Heart right ventricle (tissue), 16 donors: Measurements from ENCODE around the gene DLST. TPM values are rescaled to one million over a fixed set of nuclear protein-coding genes. Genes with fewer than 3 reads are reported as not detected.

Experiments
- ATAC-seq, 8 donors: fragments of 200-7000 bp; cut with Tn5 transposase; one replicate each; pipeline ENCODE4 v1.9.1; 2020; ENCODE audit warnings: mild to moderate bottlenecking in 8 of 8, moderate library complexity in 8 of 8, moderate number of reproducible peaks in 1 of 8
- DNase-seq, 2 donors: peaks; one replicate each; pipeline ENCODE4 v3.0.0-alpha.2; 2020
- H3K27ac ChIP-seq, 10 donors: fragments of 200-600 bp; sonication (generic) in 2 of 10; one replicate each; pipeline versions ENCODE4 v1.5.0 to v1.8.0; 2020 to 2022; ENCODE audit warnings: mild to moderate bottlenecking in 3 of 10
- H3K27me3 ChIP-seq, 7 donors: fragments of 200-600 bp; one replicate each; pipeline ENCODE4 v1.8.0; 2021 to 2022; ENCODE audit warnings: mild to moderate bottlenecking in 2 of 7
- H3K36me3 ChIP-seq, 9 donors: fragments of 200-600 bp; sonication (generic) in 1 of 9; one replicate each; pipeline versions ENCODE4 v1.5.0 to v1.8.0; 2020 to 2022; ENCODE audit warnings: mild to moderate bottlenecking in 2 of 9
- H3K4me1 ChIP-seq, 9 donors: fragments of 200-600 bp; sonication (generic) in 1 of 9; one replicate each; pipeline versions ENCODE4 v1.5.0 to v1.8.0; 2020 to 2022; ENCODE audit warnings: mild to moderate bottlenecking in 4 of 9
- H3K4me3 ChIP-seq, 10 donors: fragments of 200-600 bp; sonication (generic) in 2 of 10; one replicate each; pipeline versions ENCODE4 v1.5.0 to v1.8.0; 2020 to 2022; ENCODE audit warnings: mild to moderate bottlenecking in 7 of 10, moderate library complexity in 2 of 10
- H3K9me3 ChIP-seq, 11 donors: fragments of 200-600 bp in 10 of 11; sonication (generic) in 2 of 11; one replicate each; pipeline versions ENCODE4 v1.5.0 to v1.8.0; 2013 to 2022; ENCODE audit warnings: mild to moderate bottlenecking in 2 of 11, control low read depth in 1 of 11, moderate library complexity in 1 of 11
- CTCF ChIP-seq, 9 donors: fragments of 200-600 bp; sonication (generic) in 2 of 9; IDR thresholded peaks; one replicate each; pipeline versions ENCODE4 v1.5.0 to v1.8.0; 2021 to 2022; ENCODE audit warnings: antibody characterized with exemption in 9 of 9, mild to moderate bottlenecking in 5 of 9, moderate library complexity in 1 of 9
- whole genome bisulfite sequencing, 2 donors: extraction: QIAGEN DNeasy Blood & Tissue Kit; methylation state at CpG; one replicate each; pipeline ENCODE4 v1.1.7; 2013; ENCODE audit warnings: inconsistent platforms in 1 of 2; 5-methylcytosine and 5-hydroxymethylcytosine counted together
- intact Hi-C, 10 donors: fragments of 100-400 bp; cut with DNase I; formaldehyde crosslinking; loops; one replicate each; pipeline versions ENCODE4 v1.11.1 to v1.14.2; 2022
- polyA plus RNA-seq, 2 donors: library from polyadenylated mRNA; stranded (reverse); fragments of 200-250 nt; gene quantifications; one replicate each; pipeline ENCODE4 v1.2.3, GENCODE V29; 2013
- total RNA-seq, 10 donors: library from RNA; stranded (reverse); fragmentation: NEBNext Ultra II Directional in 3 of 10; extraction: Animal tissue kit (Norgen Biotek cat#: 25700) in 3 of 10; gene quantifications; one replicate each; pipeline versions ENCODE4 v1.2.1 to v1.2.4, GENCODE V29; 2021 to 2023
- donor health status: Arrhythmogenic right ventricular cardiomyopathy.
- donor health status: ischemic (EF 13 %, LVEDD 7.1; RV severe dilation, severe dysfunction).
- donor health status: healthy with polysubstance abuse.
- donor health status: DM: no; HTN: yes; CAD: no.
- donor health status: DM: no; HTN: no; CAD: no.
- donor health status: ischemic (EF 25% LVEDD 6.9; RV normal size, moderate dysfunction).
- donor health status: ischemic (EF 25% LVEDD 5.7; RV mildly dilated, moderate dysfunction).
- donor health status: healthy.
- donor health status: DM: yes; HTN: yes; CAD: no.
- donor health status: Ischemic cardiomyopathy.
- donor health status: ischemic (EF 35%, LVEDD 5.7; RV mildly dilated, moderate dysfunction).
- donor health status: nonischemic (EF 11% LVEDD 7.7; RV severe dilation, severe dysfunction).
- donor health status: DM: yes; HTN: yes; CAD: no.
- donor health status: PGD.
- donor health status: ischemic (EF 29% LVEDD 5.4; RV normal size, mild dysfunction).
- donor health status: nonischemic (EF 23%, LVEDD 6.1; RV moderate dilation, normal function).

Gene DLST
- total and polyA plus RNA-seq, 12 donors: 52.5 to 273 (median 226) TPM

- intact Hi-C loops: no loop called here
- H3K4me1 ChIP-seq: peaks cover 0 to 37% (median 9%) of the 10 kb centered on the region in 9 donors
- WGBS, 2 donors: 83 to 85% methylated on average over 4 of the region's 4 CpGs
- H3K9me3 ChIP-seq: no peaks in the 10 kb centered on the region
- H3K4me3 ChIP-seq: no peak overlapping the region
- no peaks in the 10 kb centered on the region for H3K27me3 ChIP-seq
- TF ChIP-seq CTCF (IDR thresholded peaks at IDR 0.05): no peak
- H3K36me3 ChIP-seq: no peaks in the 10 kb centered on the region
- no peak for DNase-seq
- H3K27ac ChIP-seq: no peak overlapping the region
- ATAC-seq: no peak
These were observed 25.8 kb upstream of the DLST start for GRCh38 chr14:74855945-74856344.

GRCh38 chr14:74856366-74856765 lies 25.4 kb upstream of the DLST start:
- Histone ChIP-seq H3K9me3 (no peaks in the 10 kb centered on the region), H3K27ac (no peak overlapping the region), H3K27me3 (no peaks in the 10 kb centered on the region), H3K36me3 (no peaks in the 10 kb centered on the region), H3K4me3 (no peak overlapping the region), H3K4me1 (peaks cover 0 to 39% (median 13%) of the 10 kb centered on the region in 9 donors)
- no peak for ATAC-seq
- TF ChIP-seq CTCF (IDR thresholded peaks at IDR 0.05): no peak
- WGBS, 2 donors: 85 to 97% methylated on average over 1 of the region's 1 CpG
- intact Hi-C loops: no loop called here
- no peak for DNase-seq

GRCh38 chr14:74858022-74858421 lies 23.7 kb upstream of the DLST start:
- no peak for TF ChIP-seq CTCF (IDR thresholded peaks at IDR 0.05)
- Histone ChIP-seq H3K4me3 (no peak overlapping the region), H3K9me3 (no peaks in the 10 kb centered on the region), H3K36me3 (no peaks in the 10 kb centered on the region), H3K27me3 (no peaks in the 10 kb centered on the region), H3K27ac (no peak overlapping the region), H3K4me1 (peaks cover 0 to 39% (median 15%) of the 10 kb centered on the region in 9 donors)
- intact Hi-C loops: no loop called here
- WGBS, 2 donors: 74 to 78% methylated on average over 1 of the region's 1 CpG
- ATAC-seq (no peak), DNase-seq (no peak)

- no peak overlapping the region for H3K27ac ChIP-seq
- no peak for TF ChIP-seq CTCF (IDR thresholded peaks at IDR 0.05)
- no peak for ATAC-seq
These were observed 21.8 kb upstream of the DLST start for GRCh38 chr14:74859757-74860552.

More at GRCh38 chr14:74859757-74860552, 21.8 kb upstream of the DLST start:
- no peak for DNase-seq
- Histone ChIP-seq H3K4me1 (peaks cover 0 to 23% (median 15%) of the 10 kb centered on the region in 9 donors), H3K36me3 (no peaks in the 10 kb centered on the region), H3K27me3 (no peaks in the 10 kb centered on the region), H3K4me3 (no peak overlapping the region), H3K9me3 (no peaks in the 10 kb centered on the region)
- 52 to 60% methylated on average over 10 of the region's 10 CpGs for WGBS, 2 donors
- intact Hi-C loops: loop anchor here in 8 of 10 donors (2.0 to 10.0 kb wide), 6 partner anchors 45 to 237 kb away; no protein-coding TSS in a partner anchor
